Lower leg skin (tissue), 3 donors: ENCODE measurements around the gene NTMT1.

ENCODE experiments used
- POLR2A ChIP-seq, 2 donors: fragments of 450-650 bp; IDR thresholded peaks; one replicate each; pipeline ENCODE4 v1.6.1; 2016 to 2017; ENCODE audit warnings: antibody characterized with exemption in 2 of 2, mild to moderate bottlenecking in 1 of 2, moderate library complexity in 1 of 2
- TF ChIP-seq, protein P1 (sequence below), 3 donors: fragments of 450-650 bp; IDR thresholded peaks; one replicate each; pipeline ENCODE4 v1.5.1; 2016; ENCODE audit warnings: antibody characterized with exemption in 3 of 3, mild to moderate bottlenecking in 3 of 3, moderate library complexity in 2 of 3

DNA sequence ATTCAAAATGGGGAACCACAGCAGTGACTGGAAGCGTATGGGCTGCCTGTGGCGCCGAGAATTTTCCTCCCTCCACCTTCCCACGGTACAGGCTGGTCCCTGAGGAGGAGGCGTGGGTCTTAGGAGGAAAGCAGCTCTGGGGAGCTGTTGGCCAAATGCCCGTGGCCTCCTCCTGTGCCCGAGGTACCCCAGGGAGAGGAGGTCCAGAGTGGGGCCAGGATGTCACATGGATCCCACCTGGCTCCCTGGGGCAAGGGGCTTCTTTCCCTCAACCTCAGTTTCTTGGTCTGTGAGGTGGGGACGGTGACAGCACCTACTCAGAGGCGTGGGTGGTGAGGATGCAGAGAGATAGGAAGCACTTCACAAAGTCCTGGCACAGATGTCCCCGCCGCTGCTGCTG lies 56.0 kb downstream of the NTMT1 start:
- TF ChIP-seq POLR2A (IDR thresholded peaks at IDR 0.05), result no peak
- TF ChIP-seq, protein P1, sequence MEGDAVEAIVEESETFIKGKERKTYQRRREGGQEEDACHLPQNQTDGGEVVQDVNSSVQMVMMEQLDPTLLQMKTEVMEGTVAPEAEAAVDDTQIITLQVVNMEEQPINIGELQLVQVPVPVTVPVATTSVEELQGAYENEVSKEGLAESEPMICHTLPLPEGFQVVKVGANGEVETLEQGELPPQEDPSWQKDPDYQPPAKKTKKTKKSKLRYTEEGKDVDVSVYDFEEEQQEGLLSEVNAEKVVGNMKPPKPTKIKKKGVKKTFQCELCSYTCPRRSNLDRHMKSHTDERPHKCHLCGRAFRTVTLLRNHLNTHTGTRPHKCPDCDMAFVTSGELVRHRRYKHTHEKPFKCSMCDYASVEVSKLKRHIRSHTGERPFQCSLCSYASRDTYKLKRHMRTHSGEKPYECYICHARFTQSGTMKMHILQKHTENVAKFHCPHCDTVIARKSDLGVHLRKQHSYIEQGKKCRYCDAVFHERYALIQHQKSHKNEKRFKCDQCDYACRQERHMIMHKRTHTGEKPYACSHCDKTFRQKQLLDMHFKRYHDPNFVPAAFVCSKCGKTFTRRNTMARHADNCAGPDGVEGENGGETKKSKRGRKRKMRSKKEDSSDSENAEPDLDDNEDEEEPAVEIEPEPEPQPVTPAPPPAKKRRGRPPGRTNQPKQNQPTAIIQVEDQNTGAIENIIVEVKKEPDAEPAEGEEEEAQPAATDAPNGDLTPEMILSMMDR (IDR thresholded peaks at IDR 0.05), result no peak
